Activated B cell treated with CpG ODN at 0.5 μM for 24 hours (primary cell): ENCODE results near the gene TP53I13. TPM values are rescaled to one million over a fixed set of nuclear protein-coding genes. Genes with fewer than 3 reads are reported as not detected.

Experiments
- ATAC-seq: fragments of 200-7000 bp; cut with Tn5 transposase; one replicate; pipeline ENCODE4 v1.10.0; 2021; ENCODE audit warnings: low read depth, mild to moderate bottlenecking, moderate library complexity
- CTCF ChIA-PET: fragments of 350-600 bp; sonication (Branson Sonifier 250); formaldehyde crosslinking; loops from one replicate; lab custom pipeline; 2021; ENCODE audit warnings: antibody characterized with exemption; lab: Charles Lee
- POLR2A ChIA-PET: fragments of 350-600 bp; sonication (Branson Sonifier 250); formaldehyde crosslinking; loops from one replicate; lab custom pipeline; 2021; ENCODE audit warnings: antibody characterized with exemption; lab: Charles Lee
- DNase-seq: peaks from one replicate; pipeline ENCODE4 v3.0.0; 2022
- H3K27ac Mint-ChIP-seq: one replicate; pipeline ENCODE4 v1.8.0; 2020; ENCODE audit warnings: mixed read lengths
- H3K27me3 Mint-ChIP-seq: one replicate; pipeline ENCODE4 v1.8.0; 2021; ENCODE audit warnings: mixed read lengths
- H3K36me3 Mint-ChIP-seq: one replicate; pipeline ENCODE4 v1.8.0; 2021; ENCODE audit warnings: low read depth, mixed read lengths
- H3K4me1 Mint-ChIP-seq: one replicate; pipeline ENCODE4 v1.8.0; 2021; ENCODE audit warnings: mixed read lengths
- H3K4me3 Mint-ChIP-seq: one replicate; pipeline ENCODE4 v1.8.0; 2020; ENCODE audit warnings: mild to moderate bottlenecking, mixed read lengths
- H3K9me3 Mint-ChIP-seq: one replicate; pipeline ENCODE4 v1.8.0; 2020; ENCODE audit warnings: mixed read lengths
- intact Hi-C: fragments of 100-400 bp; cut with micrococcal nuclease; formaldehyde crosslinking; loops from one replicate; pipeline ENCODE4 v1.15.1; 2024
- total RNA-seq: library from RNA; stranded (reverse); gene quantifications from 2 replicates; pipeline ENCODE4 v1.2.3, GENCODE V29; 2022
- TF ChIP-seq, protein P1 (sequence below): fragments of 200-600 bp; IDR thresholded peaks from one replicate; pipeline ENCODE4 v1.8.0; 2022; ENCODE audit warnings: antibody characterized with exemption, mild to moderate bottlenecking

The TP53I13 gene
- total RNA-seq, 1 donor from 2014 or later, result 71.2 TPM

DNA sequence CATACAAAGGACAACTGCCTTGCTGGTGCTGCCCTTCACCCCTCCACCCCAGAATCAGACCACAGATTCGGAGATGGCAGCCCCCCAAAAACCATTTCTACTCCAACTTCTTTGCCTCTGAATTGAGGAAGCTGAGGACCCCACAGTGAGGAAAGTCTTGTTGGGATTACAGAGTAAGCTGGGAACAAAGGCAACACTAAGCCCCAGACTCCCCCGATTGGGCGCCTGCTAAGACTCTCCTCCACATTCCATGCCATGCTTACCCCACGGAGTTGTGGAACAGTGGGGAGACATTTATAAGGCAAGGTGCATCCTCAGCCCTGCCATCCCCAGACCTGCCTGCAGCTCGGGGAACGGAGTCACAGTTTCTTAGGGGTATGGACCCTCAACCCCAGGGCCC lies 19.1 kb downstream of the TP53I13 start:
- H3K27me3 Mint-ChIP-seq, result no peaks in the 10 kb centered on the region
- peak overlapping the region; percentile 83 for H3K27ac Mint-ChIP-seq
- peaks cover 77% of the 10 kb centered on the region for H3K4me1 Mint-ChIP-seq
- intact Hi-C loops, result loop anchor here (5.0 kb wide), 1 partner anchor 1235 kb away; the partner anchor contains the start of gene CRLF3
- no peak for ATAC-seq
- DNase-seq, result no peak
- peaks cover 5% of the 10 kb centered on the region for H3K36me3 Mint-ChIP-seq
- POLR2A ChIA-PET, result interaction anchor here (0.8 to 1.1 kb wide), 3 partner anchors 11 to 119 kb away, joined by 3 to 5 read pairs (median 3); no protein-coding TSS in a partner anchor
- H3K4me3 Mint-ChIP-seq, result peak overlapping the region; percentile 87
- CTCF ChIA-PET, result interaction anchor here (1.5 to 1.8 kb wide), 3 partner anchors 26 to 52 kb away, joined by 3 to 10 read pairs (median 4); no protein-coding TSS in a partner anchor
- TF ChIP-seq, protein P1, sequence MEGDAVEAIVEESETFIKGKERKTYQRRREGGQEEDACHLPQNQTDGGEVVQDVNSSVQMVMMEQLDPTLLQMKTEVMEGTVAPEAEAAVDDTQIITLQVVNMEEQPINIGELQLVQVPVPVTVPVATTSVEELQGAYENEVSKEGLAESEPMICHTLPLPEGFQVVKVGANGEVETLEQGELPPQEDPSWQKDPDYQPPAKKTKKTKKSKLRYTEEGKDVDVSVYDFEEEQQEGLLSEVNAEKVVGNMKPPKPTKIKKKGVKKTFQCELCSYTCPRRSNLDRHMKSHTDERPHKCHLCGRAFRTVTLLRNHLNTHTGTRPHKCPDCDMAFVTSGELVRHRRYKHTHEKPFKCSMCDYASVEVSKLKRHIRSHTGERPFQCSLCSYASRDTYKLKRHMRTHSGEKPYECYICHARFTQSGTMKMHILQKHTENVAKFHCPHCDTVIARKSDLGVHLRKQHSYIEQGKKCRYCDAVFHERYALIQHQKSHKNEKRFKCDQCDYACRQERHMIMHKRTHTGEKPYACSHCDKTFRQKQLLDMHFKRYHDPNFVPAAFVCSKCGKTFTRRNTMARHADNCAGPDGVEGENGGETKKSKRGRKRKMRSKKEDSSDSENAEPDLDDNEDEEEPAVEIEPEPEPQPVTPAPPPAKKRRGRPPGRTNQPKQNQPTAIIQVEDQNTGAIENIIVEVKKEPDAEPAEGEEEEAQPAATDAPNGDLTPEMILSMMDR, result no peak
- H3K9me3 Mint-ChIP-seq, result no peaks in the 10 kb centered on the region

DNA sequence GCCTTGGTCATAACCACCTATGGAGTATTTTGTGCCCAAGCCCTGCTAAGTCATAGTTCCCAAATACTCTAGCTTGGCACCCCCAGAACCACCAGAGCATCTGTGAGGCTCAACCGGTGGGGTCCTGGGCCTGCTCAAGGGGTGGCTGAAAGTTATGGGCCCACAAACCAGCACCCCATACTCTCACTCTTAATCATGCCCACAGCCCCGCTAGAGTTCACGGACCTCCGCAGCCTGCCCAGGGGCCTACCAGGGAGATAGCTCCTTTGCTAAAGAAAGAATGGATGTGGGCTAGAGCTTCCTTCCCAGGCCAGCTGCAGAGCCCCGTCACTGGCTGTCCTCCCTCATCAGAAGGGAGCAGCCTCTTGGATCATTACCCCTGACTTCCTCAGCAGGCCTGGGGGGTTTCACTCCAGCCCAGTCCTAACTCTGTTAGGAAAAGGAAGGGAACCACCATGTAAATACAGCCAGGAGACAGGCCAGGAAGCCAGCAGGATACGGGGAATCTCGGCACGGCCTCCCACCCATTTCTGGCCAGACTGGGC lies 19.6 kb downstream of the TP53I13 start:
- ChIA-PET CTCF (interaction anchor here (1.5 to 1.8 kb wide), 3 partner anchors 25 to 51 kb away, joined by 3 to 10 read pairs (median 4); no protein-coding TSS in a partner anchor), POLR2A (interaction anchor here (0.9 to 1.1 kb wide), 4 partner anchors 9 to 173 kb away, joined by 3 to 5 read pairs (median 4); no protein-coding TSS in a partner anchor)
- no peaks in the 10 kb centered on the region for H3K27me3 Mint-ChIP-seq
- ATAC-seq (no peak), DNase-seq (no peak)
- H3K4me3 Mint-ChIP-seq, result peak overlapping the region; percentile 87
- H3K4me1 Mint-ChIP-seq, result peaks cover 80% of the 10 kb centered on the region
- intact Hi-C loops, result loop anchor here (2.0 to 5.0 kb wide), 3 partner anchors 173 to 1234 kb away; partner anchors contain the start of genes CRLF3 and SSH2
- peak overlapping the region; percentile 83 for H3K27ac Mint-ChIP-seq
- peaks cover 3% of the 10 kb centered on the region for H3K36me3 Mint-ChIP-seq
- no peaks in the 10 kb centered on the region for H3K9me3 Mint-ChIP-seq
- TF ChIP-seq, protein P1, result no peak

DNA sequence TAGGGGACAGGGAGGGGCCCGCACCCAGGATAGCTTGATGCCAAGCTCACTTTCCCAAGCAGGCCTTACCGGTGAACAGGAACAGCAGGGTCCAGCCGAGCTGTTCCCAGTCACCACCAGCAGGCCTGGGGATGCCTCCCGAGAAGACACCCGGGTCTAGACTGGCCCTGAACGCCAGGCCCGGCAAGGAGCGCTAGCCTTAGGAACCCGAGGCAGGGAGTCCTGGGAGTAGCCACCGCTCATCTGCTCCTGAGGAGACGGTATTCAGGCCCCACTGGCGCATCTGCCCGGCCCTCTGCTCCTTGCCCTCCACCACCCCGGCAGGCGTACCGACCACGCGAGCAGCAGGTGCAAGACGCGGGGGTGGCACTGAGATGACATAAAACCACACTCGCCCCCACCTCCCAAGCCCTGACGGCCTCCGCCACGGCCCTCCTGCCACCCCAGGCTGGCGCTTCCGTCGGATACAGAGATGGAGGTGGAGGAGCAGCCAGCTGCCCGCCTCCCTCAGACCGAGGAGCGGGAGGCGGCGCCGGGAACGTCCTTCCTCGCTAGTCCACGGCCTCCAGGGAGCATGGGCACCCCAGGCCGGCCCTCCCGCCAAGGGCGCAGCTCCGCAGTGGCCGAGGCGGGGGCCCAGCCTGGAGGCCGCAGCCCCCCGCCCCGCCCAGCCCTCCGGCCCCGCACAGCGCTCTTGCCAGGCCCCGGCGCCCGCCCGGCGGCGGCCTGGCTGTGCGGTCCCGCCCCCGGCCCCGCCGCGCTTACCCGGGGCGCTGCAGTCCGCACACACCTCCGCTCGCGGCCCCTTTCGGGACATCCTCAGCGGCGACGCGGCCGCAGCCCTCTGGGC lies 20.3 kb downstream of the TP53I13 start:
- ChIA-PET CTCF (interaction anchor here (1.5 to 1.8 kb wide), 3 partner anchors 25 to 51 kb away, joined by 3 to 10 read pairs (median 4); no protein-coding TSS in a partner anchor), POLR2A (interaction anchor here (0.9 to 1.1 kb wide), 3 partner anchors 9 to 172 kb away, joined by 3 to 5 read pairs (median 4); no protein-coding TSS in a partner anchor)
- peaks cover 77% of the 10 kb centered on the region for H3K4me1 Mint-ChIP-seq
- H3K27me3 Mint-ChIP-seq, result no peaks in the 10 kb centered on the region
- TF ChIP-seq, protein P1, result no peak
- peak overlapping the region; percentile 83 for H3K27ac Mint-ChIP-seq
- no peak for DNase-seq
- peak; percentile 4 for ATAC-seq
- H3K9me3 Mint-ChIP-seq, result no peaks in the 10 kb centered on the region
- intact Hi-C loops, result loop anchor here (1.0 to 5.0 kb wide), 4 partner anchors 20 to 1234 kb away; partner anchors contain the start of genes CRLF3, SSH2 and TP53I13
- H3K36me3 Mint-ChIP-seq, result peaks cover 3% of the 10 kb centered on the region
- H3K4me3 Mint-ChIP-seq, result peak overlapping the region; percentile 87

DNA sequence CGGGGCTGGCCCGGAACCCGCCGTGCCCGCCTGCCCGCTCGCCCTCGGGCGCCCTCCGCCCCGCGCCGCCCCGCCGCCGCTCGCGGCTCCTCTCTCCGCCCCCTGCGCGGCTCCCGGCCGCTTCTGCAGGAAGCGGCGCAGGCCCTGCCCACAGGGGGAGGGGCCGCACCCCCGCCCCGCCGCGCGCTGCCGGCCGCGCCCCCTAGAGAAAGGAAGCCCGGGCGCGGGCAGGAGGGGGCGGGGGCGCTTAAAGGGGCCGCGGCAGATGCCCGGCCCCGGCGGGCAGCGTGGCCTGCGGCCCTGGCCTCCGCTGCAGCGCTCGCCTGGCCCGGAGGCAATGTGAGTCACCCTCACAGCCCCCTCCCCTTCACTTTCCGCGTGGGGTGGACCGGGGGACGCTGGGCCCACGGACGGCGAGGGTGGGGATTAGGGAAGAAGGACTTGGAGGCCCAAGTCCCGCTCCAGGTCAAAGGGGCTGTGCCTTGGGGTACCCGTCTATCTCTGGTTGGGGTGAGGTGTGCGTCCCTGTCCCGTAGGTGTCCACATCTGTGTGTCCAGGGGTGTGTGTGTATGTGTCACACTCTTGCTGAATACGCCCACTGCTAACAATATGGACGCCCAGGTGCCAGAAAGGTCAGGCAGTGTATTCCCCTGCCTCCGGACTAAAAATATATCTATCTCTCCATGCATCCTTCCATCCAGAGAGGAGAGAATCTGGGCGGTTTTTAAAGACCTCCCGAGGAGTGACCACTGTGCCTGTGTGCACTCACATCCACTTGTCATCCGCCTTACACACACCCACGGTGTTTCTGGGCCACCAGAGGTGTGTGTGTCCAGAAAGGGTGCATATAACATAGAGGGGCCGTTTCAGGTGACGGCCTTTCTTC lies 21.3 kb downstream of the TP53I13 start, which contains the start of gene GIT1:
Gene GIT1, minus strand, starts transcription at position 125 of the 887 bp plus-strand sequence. CDS start 270 bp downstream, outside the sequence.
- ATAC-seq, result peak; percentile 83
- intact Hi-C loops, result loop anchor here (1.0 to 10.0 kb wide), 5 partner anchors 21 to 1233 kb away; partner anchors contain the start of genes CRLF3, PHF12, SSH2 and TP53I13
- H3K4me1 Mint-ChIP-seq, result peaks cover 73% of the 10 kb centered on the region
- H3K9me3 Mint-ChIP-seq, result no peaks in the 10 kb centered on the region
- H3K36me3 Mint-ChIP-seq, result peaks cover 3% of the 10 kb centered on the region
- ChIA-PET POLR2A (interaction anchor here (1.0 to 3.4 kb wide), 5 partner anchors 9 to 171 kb away, joined by 3 to 32 read pairs (median 4); no protein-coding TSS in a partner anchor), CTCF (interaction anchor here (0.7 to 2.0 kb wide), 3 partner anchors 17 to 26 kb away, joined by 3 to 11 read pairs (median 10); no protein-coding TSS in a partner anchor)
- H3K27ac Mint-ChIP-seq, result peak within 1 kb of the TSS; percentile 83
- H3K4me3 Mint-ChIP-seq, result peak within 1 kb of the TSS; percentile 87
- TF ChIP-seq, protein P1, result no peak
- peak; percentile 88 for DNase-seq
- no peaks in the 10 kb centered on the region for H3K27me3 Mint-ChIP-seq
